ENCODE results near the gene BMAL1.

DNA sequence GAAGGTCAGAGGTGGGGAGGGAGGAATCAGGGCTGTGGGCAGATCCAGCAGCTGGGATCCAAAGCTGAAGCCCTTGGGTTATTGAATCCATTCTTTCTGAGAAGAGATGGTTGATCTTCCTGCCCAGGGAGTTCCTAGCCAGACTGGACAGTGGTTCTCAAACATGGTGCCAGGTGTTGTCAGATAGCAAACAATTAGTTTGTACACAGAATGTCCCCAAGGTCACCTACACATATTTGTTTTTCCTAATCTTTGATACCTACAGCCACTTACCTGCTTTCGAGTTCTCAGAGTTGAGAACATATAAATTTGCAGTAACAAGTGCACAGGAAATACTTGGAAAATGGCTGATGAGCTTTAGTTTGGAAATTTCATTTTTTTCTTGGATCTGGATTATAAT is 54.5 kb downstream of the BMAL1 start:
- TF ChIP-seq POLR2AphosphoS5 (IDR thresholded peaks at IDR 0.05; ENCODE audit: low read depth, low read length) = no peak
- TF ChIP-seq POLR2A (IDR thresholded peaks at IDR 0.05; ENCODE audit: low read depth, low read length) = no peak
- no peak for TF ChIP-seq POU2F2 (IDR thresholded peaks at IDR 0.05; ENCODE audit: low read depth, low read length)
- no peak for TF ChIP-seq TAF1 (IDR thresholded peaks at IDR 0.05; ENCODE audit: low read depth, low read length)

Data from GM12891 (cell line).